IMR-90 (cell line): ENCODE measurements around the gene RIPOR3.

ENCODE experiments used
- CEBPB ChIP-seq: IDR thresholded peaks from 2 replicates; pipeline ENCODE4 v1.6.1; 2012; ENCODE audit warnings: low read depth, low read length, improper control_type of control experiment
- CHD1 ChIP-seq: IDR thresholded peaks from 2 replicates; pipeline ENCODE4 v1.6.1; 2012; ENCODE audit warnings: low read depth, low read length, improper control_type of control experiment
- CTCF ChIP-seq: conservative IDR thresholded peaks from 2 replicates; pipeline ENCODE4 v1.5.1; 2012; ENCODE audit warnings: mild to moderate bottlenecking, low read depth, low read length, improper control_type of control experiment
- FOS ChIP-seq: fragments of 150-350 bp; IDR thresholded peaks from 2 replicates; pipeline ENCODE4 v1.6.1; 2016; ENCODE audit warnings: low read depth, low read length
- MAFK ChIP-seq: IDR thresholded peaks from 2 replicates; pipeline ENCODE4 v1.6.1; 2012; ENCODE audit warnings: low read depth, low read length, improper control_type of control experiment
- NFE2L2 ChIP-seq: fragments of 150-350 bp; IDR thresholded peaks from 2 replicates; pipeline ENCODE4 v1.6.1; 2016; ENCODE audit warnings: low read depth, mild to moderate bottlenecking, low read length
- POLR2A ChIP-seq: IDR thresholded peaks from 2 replicates; pipeline ENCODE4 v1.6.1; 2012; ENCODE audit warnings: mild to moderate bottlenecking, low read depth, low read length
- RAD21 ChIP-seq: IDR thresholded peaks from 2 replicates; pipeline ENCODE4 v1.6.1; 2012; ENCODE audit warnings: low read length, improper control_type of control experiment
- RCOR1 ChIP-seq: IDR thresholded peaks from 2 replicates; pipeline ENCODE4 v1.6.1; 2012; ENCODE audit warnings: mild to moderate bottlenecking, low read length, improper control_type of control experiment; ENCODE audit not compliant: insufficient replicate concordance
- RFX5 ChIP-seq: IDR thresholded peaks from 2 replicates; pipeline ENCODE4 v1.8.0; 2012; ENCODE audit warnings: low read depth, mild to moderate bottlenecking, low read length, moderate library complexity
- SMC3 ChIP-seq: fragments of 150-350 bp; IDR thresholded peaks from 2 replicates; pipeline ENCODE4 v1.6.1; 2016; ENCODE audit warnings: low read depth, mild to moderate bottlenecking, antibody characterized with exemption, low read length, moderate library complexity
- USF2 ChIP-seq: fragments of 150-350 bp; IDR thresholded peaks from 2 replicates; pipeline ENCODE4 v1.6.1; 2017; ENCODE audit warnings: mild to moderate bottlenecking, antibody characterized with exemption, low read length, low read depth

- TF ChIP-seq RCOR1, result no peak
- no peak for TF ChIP-seq SMC3
- TF ChIP-seq RFX5, result no peak
- TF ChIP-seq CTCF, result no peak
- no peak for TF ChIP-seq POLR2A
- no peak for TF ChIP-seq RAD21
- no peak for TF ChIP-seq MAFK
- TF ChIP-seq USF2, result no peak
- no peak for TF ChIP-seq FOS
- no peak for TF ChIP-seq CEBPB
- no peak for TF ChIP-seq NFE2L2
- no peak for TF ChIP-seq CHD1
These were observed 80.1 kb downstream of the RIPOR3 start for GRCh38 chr20:50611128-50611810.
